B cell (primary cell): Measurements from ENCODE around the gene PYDC2. TPM values are rescaled to one million over a fixed set of nuclear protein-coding genes. Genes with fewer than 3 reads are reported as not detected.

Experiments used
- ATAC-seq: fragments of 200-7000 bp; cut with Tn5 transposase; one replicate; pipeline ENCODE4 v1.10.0; 2021; ENCODE audit warnings: low read depth, mild to moderate bottlenecking, moderate number of reproducible peaks, moderate library complexity
- CTCF ChIA-PET: fragments of 350-600 bp; sonication (Branson Sonifier 250); formaldehyde crosslinking; loops from one replicate; lab custom pipeline; 2021; ENCODE audit warnings: antibody characterized with exemption, inconsistent platforms; lab: Charles Lee
- POLR2A ChIA-PET: fragments of 350-600 bp; sonication (Branson Sonifier 250); formaldehyde crosslinking; loops from one replicate; lab custom pipeline; 2021; ENCODE audit warnings: antibody characterized with exemption; lab: Charles Lee
- DNase-seq: peaks from one replicate; pipeline ENCODE4 v3.0.0; 2013
- H2AFZ ChIP-seq: 2 replicates; pipeline ENCODE4 v1.6.1; 2012; ENCODE audit warnings: mild to moderate bottlenecking, low read depth, low read length; ENCODE audit not compliant: insufficient read depth, poor library complexity, severe bottlenecking
- H3K27ac ChIP-seq, 2 donors: 1 replicate in 1 of 2; 2 replicates in 1 of 2; pipeline ENCODE4 v1.5.1; 2012 to 2013; ENCODE audit warnings: low read length in 2 of 2, mild to moderate bottlenecking in 2 of 2, moderate library complexity in 1 of 2
- H3K27me3 ChIP-seq, 4 experiments: fragments of 200-600 bp in 1 of 4; sonication (generic) in 1 of 4; replicated peaks in 1 of 4; 1 replicate in 2 of 4; 2 replicates in 2 of 4; pipeline versions ENCODE4 v1.6.1 to v1.7.0; 2013 to 2016; ENCODE audit warnings: low read length in 3 of 4, mild to moderate bottlenecking in 2 of 4, mixed read lengths in 1 of 4, moderate library complexity in 1 of 4; ENCODE audit not compliant: insufficient read depth in 4 of 4, control insufficient read depth in 3 of 4; ENCODE audit errors: control extremely low read depth in 1 of 4
- H3K36me3 ChIP-seq, 2 experiments: replicated peaks in 1 of 2; 1 replicate in 1 of 2; 2 replicates in 1 of 2; pipeline versions ENCODE4 v1.6.1 to v1.7.1; 2013; ENCODE audit warnings: low read length in 1 of 2; ENCODE audit not compliant: insufficient read depth in 2 of 2, control insufficient read depth in 1 of 2; ENCODE audit errors: control extremely low read depth in 1 of 2, extremely low read depth in 1 of 2
- H3K4me1 ChIP-seq, 2 donors: fragments of 200-600 bp in 1 of 2; sonication (generic) in 1 of 2; 1 replicate in 1 of 2; 2 replicates in 1 of 2; pipeline versions ENCODE4 v1.5.1 to v1.6.1; 2013 to 2017; ENCODE audit warnings: low read length in 2 of 2; ENCODE audit not compliant: control insufficient read depth in 2 of 2, insufficient read depth in 2 of 2
- H3K4me2 ChIP-seq: replicated peaks from 2 replicates; pipeline ENCODE3; 2012; ENCODE audit warnings: mild to moderate bottlenecking, low read depth, low read length; ENCODE audit not compliant: poor library complexity, severe bottlenecking
- H3K4me3 ChIP-seq, 5 experiments: fragments of 200-600 bp in 1 of 5; sonication (generic) in 1 of 5; 1 replicate in 3 of 5; 2 replicates in 2 of 5; pipeline versions ENCODE4 v1.5.1 to v1.7.0; 2011 to 2016; ENCODE audit warnings: low read length in 4 of 5, mild to moderate bottlenecking in 4 of 5, low read depth in 2 of 5, control low read depth in 1 of 5, moderate library complexity in 1 of 5; ENCODE audit not compliant: insufficient read depth in 1 of 5; ENCODE audit errors: control extremely low read depth in 1 of 5, extremely low read depth in 1 of 5
- H3K79me2 ChIP-seq: fragments of 200-600 bp; sonication (generic); one replicate; pipeline ENCODE4 v1.6.0; 2016; ENCODE audit warnings: low read length; ENCODE audit not compliant: control insufficient read depth, insufficient read depth
- H3K9ac ChIP-seq: fragments of 200-600 bp; sonication (generic); 2 replicates; pipeline ENCODE4 v1.6.1; 2017; ENCODE audit warnings: mild to moderate bottlenecking, low read length, moderate library complexity
- H3K9me3 ChIP-seq, 3 donors: one replicate each; pipeline versions ENCODE4 v1.6.1 to v1.7.1; 2013; ENCODE audit warnings: low read length in 2 of 3; ENCODE audit not compliant: control insufficient read depth in 2 of 3, insufficient read depth in 1 of 3; ENCODE audit errors: control extremely low read depth in 1 of 3
- H4K20me1 ChIP-seq: 2 replicates; pipeline ENCODE4 v1.6.0; 2012; ENCODE audit warnings: mild to moderate bottlenecking, low read length; ENCODE audit not compliant: insufficient read depth, control insufficient read depth, poor library complexity, severe bottlenecking
- H3K27ac Mint-ChIP-seq: one replicate; pipeline ENCODE4 v1.8.0; 2021; ENCODE audit warnings: mixed read lengths
- H3K27me3 Mint-ChIP-seq: one replicate; pipeline ENCODE4 v1.8.0; 2021; ENCODE audit warnings: mixed read lengths
- H3K4me1 Mint-ChIP-seq: one replicate; pipeline ENCODE4 v1.8.0; 2021; ENCODE audit warnings: mixed read lengths
- H3K4me3 Mint-ChIP-seq: one replicate; pipeline ENCODE4 v1.8.0; 2021; ENCODE audit warnings: mixed read lengths
- H3K9me3 Mint-ChIP-seq: one replicate; pipeline ENCODE4 v1.8.0; 2022; ENCODE audit warnings: mixed read lengths; ENCODE audit not compliant: insufficient read depth
- EZH2 ChIP-seq: IDR thresholded peaks from 2 replicates; pipeline ENCODE4 v1.6.1; 2012; ENCODE audit warnings: borderline replicate concordance, low read depth, mild to moderate bottlenecking, moderate library complexity, low read length; ENCODE audit not compliant: insufficient read depth, poor library complexity, severe bottlenecking
- WGBS: methylation state at CpG from one replicate; pipeline ENCODE4 v1.1.5; 2013; ENCODE audit warnings: missing lambda C conversion rate; ENCODE audit not compliant: insufficient coverage; 5-methylcytosine and 5-hydroxymethylcytosine counted together
- intact Hi-C: fragments of 100-400 bp; cut with micrococcal nuclease; formaldehyde crosslinking; loops from one replicate; pipeline ENCODE4 v1.10.0; 2022
- polyA plus RNA-seq: library from polyadenylated mRNA; depleted of rRNA; stranded (reverse); fragments of >200 nt; gene quantifications from 2 replicates; pipeline ENCODE4 v1.2.3, GENCODE V29; 2012
- total RNA-seq, 2 donors: library from RNA; stranded (reverse); fragments of 120-200 nt in 1 of 2; gene quantifications; 1 replicate in 1 of 2; 2 replicates in 1 of 2; pipeline versions ENCODE4 v1.2.3 to v1.2.4, GENCODE V29; 2013 to 2022
- TF ChIP-seq, protein P1 (sequence below): fragments of 200-600 bp; IDR thresholded peaks from one replicate; pipeline ENCODE4 v1.8.0; 2022; ENCODE audit warnings: antibody characterized with exemption, mild to moderate bottlenecking

Gene PYDC2
- total and polyA plus RNA-seq, 2 donors (not counting 1 experiment from before 2014, with no cell fraction given): not detected

DNA sequence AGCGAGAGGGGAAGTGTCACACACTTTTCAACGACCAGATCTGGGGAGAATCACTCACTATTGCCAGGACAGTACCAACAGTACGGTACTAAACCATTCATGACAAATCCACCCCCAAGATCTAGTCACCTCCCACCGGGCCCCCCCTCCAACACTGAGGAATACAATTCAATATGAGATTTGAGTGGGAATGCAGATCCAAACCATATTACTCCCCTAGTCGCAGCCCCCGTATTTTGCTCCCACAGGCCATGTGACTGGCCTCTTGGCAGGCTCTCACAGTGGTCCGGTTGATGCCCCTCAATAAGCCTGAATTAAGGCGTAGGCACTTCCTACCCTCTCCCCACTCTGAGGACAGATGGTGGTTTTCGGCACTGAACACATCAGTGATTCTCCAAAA lies 45.4 kb upstream of the PYDC2 start:
- ChIA-PET CTCF (no interaction called here), POLR2A (no interaction called here)
- intact Hi-C loops: loop anchor here (10.0 kb wide), 1 partner anchor 531 kb away; no protein-coding TSS in a partner anchor
- Mint-ChIP-seq H3K27ac (no peak overlapping the region), H3K4me3 (no peak overlapping the region), H3K27me3 (peaks cover 6% of the 10 kb centered on the region), H3K4me1 (peaks cover 10% of the 10 kb centered on the region), H3K9me3 (peaks cover 3% of the 10 kb centered on the region)
- no peak for TF ChIP-seq EZH2
- TF ChIP-seq, protein P1, sequence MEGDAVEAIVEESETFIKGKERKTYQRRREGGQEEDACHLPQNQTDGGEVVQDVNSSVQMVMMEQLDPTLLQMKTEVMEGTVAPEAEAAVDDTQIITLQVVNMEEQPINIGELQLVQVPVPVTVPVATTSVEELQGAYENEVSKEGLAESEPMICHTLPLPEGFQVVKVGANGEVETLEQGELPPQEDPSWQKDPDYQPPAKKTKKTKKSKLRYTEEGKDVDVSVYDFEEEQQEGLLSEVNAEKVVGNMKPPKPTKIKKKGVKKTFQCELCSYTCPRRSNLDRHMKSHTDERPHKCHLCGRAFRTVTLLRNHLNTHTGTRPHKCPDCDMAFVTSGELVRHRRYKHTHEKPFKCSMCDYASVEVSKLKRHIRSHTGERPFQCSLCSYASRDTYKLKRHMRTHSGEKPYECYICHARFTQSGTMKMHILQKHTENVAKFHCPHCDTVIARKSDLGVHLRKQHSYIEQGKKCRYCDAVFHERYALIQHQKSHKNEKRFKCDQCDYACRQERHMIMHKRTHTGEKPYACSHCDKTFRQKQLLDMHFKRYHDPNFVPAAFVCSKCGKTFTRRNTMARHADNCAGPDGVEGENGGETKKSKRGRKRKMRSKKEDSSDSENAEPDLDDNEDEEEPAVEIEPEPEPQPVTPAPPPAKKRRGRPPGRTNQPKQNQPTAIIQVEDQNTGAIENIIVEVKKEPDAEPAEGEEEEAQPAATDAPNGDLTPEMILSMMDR: no peak
- no peaks in the 10 kb centered on the region for H3K27me3 ChIP-seq
- H3K9me3 ChIP-seq: peaks cover 4 to 12% (median 5%) of the 10 kb centered on the region in 3 donors
- no peak overlapping the region for H3K4me2 ChIP-seq
- peaks cover 0 to 3% of the 10 kb centered on the region in 2 donors for H3K4me1 ChIP-seq
- no peak overlapping the region for H3K9ac ChIP-seq
- 100% methylated on average over 5 of the region's 9 CpGs for WGBS
- H4K20me1 ChIP-seq: no peaks in the 10 kb centered on the region
- DNase-seq (no peak), ATAC-seq (no peak)
- no peak overlapping the region for H2AFZ ChIP-seq
- H3K36me3 ChIP-seq: no peaks in the 10 kb centered on the region
- H3K27ac ChIP-seq: no peak overlapping the region
- no peaks in the 10 kb centered on the region for H3K79me2 ChIP-seq
- no peak overlapping the region for H3K4me3 ChIP-seq

DNA sequence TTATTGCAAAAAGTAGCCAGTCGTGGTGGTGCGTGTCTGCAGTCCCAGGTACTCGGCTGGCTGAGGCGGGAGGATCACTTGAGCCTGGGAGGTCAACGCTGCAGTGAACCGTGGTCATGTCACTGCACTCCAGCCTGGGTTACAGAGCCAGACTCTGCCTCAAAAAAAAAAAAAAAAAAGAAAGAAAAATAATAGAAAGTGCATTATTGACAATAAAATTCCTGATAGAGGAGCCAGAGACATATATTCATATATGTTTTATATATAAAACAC lies 43.6 kb upstream of the PYDC2 start:
- Histone ChIP-seq H3K4me1 (peaks cover 0 to 3% of the 10 kb centered on the region in 2 donors), H3K27ac (no peak overlapping the region), H3K27me3 (no peaks in the 10 kb centered on the region), H3K4me3 (no peak overlapping the region), H4K20me1 (no peaks in the 10 kb centered on the region), H2AFZ (no peak overlapping the region), H3K36me3 (no peaks in the 10 kb centered on the region), H3K9ac (no peak overlapping the region), H3K4me2 (no peak overlapping the region), H3K79me2 (no peaks in the 10 kb centered on the region), H3K9me3 (peaks cover 2 to 12% (median 4%) of the 10 kb centered on the region in 3 donors)
- DNase-seq (no peak), ATAC-seq (no peak)
- WGBS: 96% methylated on average over 3 of the region's 6 CpGs
- H3K9me3 Mint-ChIP-seq: peaks cover 3% of the 10 kb centered on the region
- ChIA-PET CTCF (interaction anchor here (0.7 kb wide), 1 partner anchor 79 kb away, joined by 3 read pairs; no protein-coding TSS in a partner anchor), POLR2A (no interaction called here)
- peaks cover 10% of the 10 kb centered on the region for H3K4me1 Mint-ChIP-seq
- TF ChIP-seq EZH2: no peak
- TF ChIP-seq, protein P1: no peak
- intact Hi-C loops: loop anchor here (10.0 kb wide), 1 partner anchor 533 kb away; no protein-coding TSS in a partner anchor
- H3K27me3 Mint-ChIP-seq: peaks cover 8% of the 10 kb centered on the region
- no peak overlapping the region for H3K4me3 Mint-ChIP-seq
- no peak overlapping the region for H3K27ac Mint-ChIP-seq
